GM18502 (cell line): ENCODE data around the gene ACBD6.

Experiments used
- ATAC-seq: cut with Tn5 transposase; IDR thresholded peaks from one replicate; pipeline ENCODE4 v1.9.1; 2021; ENCODE audit warnings: mild to moderate bottlenecking; ENCODE audit not compliant: unreplicated experiment, poor library complexity

The ACBD6 gene

GRCh38 chr1:180277476-180278193 is 224.7 kb downstream of the ACBD6 start:
- ATAC-seq = no peak

DNA sequence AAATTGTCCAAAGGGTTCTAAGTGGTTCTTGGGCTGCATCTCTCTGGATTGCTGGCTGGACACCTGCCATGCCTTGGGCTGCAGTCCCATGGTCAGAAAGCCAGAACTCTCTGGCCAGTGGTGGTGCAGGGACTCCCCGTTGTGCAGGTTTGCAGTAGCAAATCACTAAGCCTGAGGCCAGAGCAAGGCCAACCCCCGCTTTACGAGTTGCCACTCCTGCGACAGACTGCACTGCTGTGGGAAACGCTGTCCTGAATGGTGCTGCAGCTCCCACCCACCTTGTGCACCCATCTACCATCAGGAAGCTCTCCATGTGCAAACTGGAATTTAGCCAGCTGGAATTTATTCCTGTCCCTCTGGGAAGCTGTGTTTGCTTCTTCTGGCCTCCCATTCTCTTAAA is 226.7 kb downstream of the ACBD6 start:
- no peak for ATAC-seq

DNA sequence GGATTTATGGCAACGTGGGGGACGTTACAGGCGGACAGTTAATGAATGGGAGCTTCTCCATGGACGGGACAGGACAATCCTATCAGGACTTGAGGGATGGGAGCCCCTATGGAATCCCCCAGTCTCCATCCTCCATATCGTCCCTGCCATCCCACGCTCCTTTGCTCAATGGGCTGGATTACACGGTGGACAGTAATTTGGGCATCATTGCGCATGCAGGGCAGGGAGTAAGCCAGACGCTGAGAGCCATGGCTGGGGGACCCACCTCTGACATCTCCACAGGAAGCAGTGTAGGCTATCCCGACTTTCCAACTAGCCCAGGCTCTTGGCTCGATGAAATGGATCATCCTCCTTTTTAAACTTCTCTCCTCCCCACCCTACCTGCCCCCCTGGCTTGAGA is 228.2 kb downstream of the ACBD6 start:
- ATAC-seq = no peak

DNA sequence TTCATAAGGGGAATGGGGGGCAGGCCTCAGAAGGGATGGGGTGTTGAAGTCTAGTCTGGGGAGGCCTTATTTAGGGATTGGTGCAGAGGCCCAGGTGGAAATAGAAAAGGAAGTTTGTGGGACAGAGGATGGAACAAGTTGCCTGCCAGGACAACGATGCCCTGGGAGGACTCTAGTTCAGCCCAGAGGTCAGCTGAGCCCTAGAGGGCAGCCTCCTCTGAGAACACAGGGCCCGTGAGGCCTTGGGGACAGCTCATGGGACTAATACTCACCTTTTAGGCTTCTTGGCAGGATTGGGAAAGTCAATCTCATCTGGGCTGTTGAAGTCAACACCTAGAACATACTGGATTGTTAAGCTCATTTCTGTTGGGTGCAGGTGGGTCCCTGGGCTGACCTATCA is 229.3 kb downstream of the ACBD6 start:
- ATAC-seq = no peak

DNA sequence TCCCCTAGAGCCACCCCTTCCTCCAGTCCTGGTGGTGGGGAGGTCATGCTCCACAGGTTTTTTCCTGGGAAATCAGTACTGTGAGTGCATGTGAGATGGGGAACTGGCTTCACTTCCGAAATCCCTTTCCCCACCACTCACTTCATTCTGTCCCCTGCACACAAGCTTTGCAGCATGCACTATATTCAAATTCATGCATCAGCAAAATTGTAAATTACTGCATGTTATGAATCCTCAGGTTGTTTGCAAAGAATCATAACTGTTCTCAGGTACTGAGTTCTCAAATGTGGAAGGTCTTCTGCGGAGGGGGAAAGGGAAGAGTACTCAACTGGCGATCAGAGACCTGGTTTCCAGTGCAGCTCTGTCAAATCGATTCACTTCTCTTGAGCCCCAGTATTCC is 230.0 kb downstream of the ACBD6 start:
- ATAC-seq = no peak

GRCh38 chr1:180271272-180272255 is 230.8 kb downstream of the ACBD6 start:
- ATAC-seq = no peak

GRCh38 chr1:180270530-180271271 is 231.7 kb downstream of the ACBD6 start:
- ATAC-seq = no peak

- ATAC-seq = no peak
Measured at GRCh38 chr1:180269645-180270529, 232.5 kb downstream of the ACBD6 start.

DNA sequence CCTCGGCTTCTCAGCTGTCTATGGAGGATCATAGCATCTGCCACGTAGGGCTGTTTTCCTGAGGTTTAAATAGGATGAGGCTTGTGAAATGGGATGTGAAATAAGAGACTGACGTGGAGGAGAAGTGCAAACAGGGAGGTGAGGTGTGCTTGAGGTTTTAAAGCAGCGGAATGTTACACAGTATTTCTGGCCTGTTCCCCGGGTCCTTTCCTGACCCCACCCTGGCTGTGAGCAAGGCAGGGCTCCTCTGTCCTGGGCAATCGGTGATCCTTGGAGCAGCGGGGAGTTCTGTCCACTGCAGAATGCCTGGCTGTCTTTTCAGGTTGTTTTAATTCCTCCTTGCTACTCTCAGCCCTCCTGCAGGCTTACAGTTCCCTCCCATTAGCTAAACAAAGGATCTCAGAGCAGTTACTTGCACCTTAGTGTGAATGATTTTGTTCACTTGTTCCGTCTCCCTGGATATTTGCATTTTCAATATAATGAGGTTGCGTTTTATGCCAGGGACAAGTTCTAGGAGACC is 233.8 kb downstream of the ACBD6 start:
- ATAC-seq = no peak

DNA sequence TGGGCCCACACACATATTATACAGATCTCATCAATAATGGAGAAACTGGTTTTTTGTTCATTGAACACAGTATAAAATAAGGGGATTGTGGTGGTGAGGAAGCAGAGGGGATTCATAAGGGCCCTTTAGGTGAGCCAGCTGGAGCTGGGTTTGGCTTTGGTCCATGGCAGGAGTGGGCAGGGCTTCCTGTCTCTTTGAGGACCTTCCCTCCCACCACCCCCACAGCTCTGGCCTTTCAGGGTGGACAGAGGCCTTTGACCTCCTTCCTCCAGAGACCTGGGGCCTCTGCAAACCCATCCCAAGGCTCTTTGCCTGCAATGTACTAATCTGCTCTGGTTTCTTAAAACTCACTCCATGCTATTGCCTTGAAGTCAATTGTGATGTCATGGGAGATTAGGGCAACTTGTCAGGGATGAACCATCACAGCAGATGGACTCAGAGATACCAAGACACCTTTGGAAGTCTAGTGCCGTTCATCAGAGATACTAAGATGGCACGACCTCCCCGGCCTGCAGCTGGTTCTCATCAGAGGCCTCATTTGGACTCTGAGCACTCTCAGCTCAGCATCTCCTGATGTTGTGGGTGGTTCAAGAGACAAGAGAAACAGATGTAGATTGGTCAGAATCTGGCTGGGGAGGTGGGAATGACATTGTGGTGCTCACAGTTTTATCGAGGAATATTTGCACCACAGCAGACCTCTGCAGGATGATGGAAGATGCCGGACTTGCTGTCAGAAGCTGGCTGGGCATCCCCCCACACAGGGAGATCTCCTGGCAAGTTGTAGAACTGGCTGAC is 234.4 kb downstream of the ACBD6 start:
- no peak for ATAC-seq

DNA sequence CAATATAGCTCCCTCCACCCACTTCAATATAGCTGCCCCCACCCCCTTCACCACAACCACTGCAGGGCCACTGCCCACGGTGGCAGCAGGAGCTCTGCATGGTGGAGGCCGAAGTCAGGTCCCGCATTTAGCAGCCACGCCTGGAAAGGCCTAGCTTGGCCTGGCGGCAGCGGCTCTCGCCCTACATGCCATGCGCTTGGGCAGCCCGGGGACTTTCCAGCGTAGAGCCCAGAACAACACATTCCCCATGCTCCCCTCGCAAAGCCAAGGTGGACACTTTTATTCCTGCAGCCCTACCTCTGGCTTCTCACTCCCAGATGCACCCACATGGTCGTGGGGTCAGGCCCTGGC is 235.2 kb downstream of the ACBD6 start:
- no peak for ATAC-seq

- ATAC-seq = no peak
Measured at GRCh38 chr1:180266275-180267210, 235.8 kb downstream of the ACBD6 start.

DNA sequence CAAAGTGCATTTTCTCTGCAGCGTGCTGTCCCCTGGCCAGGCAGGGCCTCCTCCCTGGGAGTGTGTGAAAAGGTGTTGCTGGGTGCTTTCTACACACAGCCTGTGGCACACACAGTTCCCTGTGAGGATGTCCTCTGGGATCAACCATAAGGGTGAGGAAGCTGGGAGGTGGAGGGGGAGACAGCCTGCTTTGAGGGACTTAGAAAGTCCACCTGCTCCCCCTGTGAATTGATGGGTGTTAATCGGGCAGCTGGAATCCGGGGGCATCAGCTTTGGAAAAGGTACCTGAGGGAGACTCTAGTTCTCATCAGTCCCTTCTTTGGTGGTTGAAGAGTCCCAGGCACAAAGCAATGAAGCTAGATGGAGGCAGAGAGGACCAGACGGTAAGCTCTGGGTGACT is 236.5 kb downstream of the ACBD6 start:
- no peak for ATAC-seq

- no peak for ATAC-seq
Measured at GRCh38 chr1:180265201-180265600, 237.2 kb downstream of the ACBD6 start.

GRCh38 chr1:180264595-180264994 is 237.8 kb downstream of the ACBD6 start:
- no peak for ATAC-seq

GRCh38 chr1:180262628-180263488 is 239.5 kb downstream of the ACBD6 start:
- ATAC-seq = no peak
